Aorta (tissue), 5 donors: ENCODE results near the gene COG5. TPM values are rescaled to one million over a fixed set of nuclear protein-coding genes. Genes with fewer than 3 reads are reported as not detected.

ENCODE experiments used
- ATAC-seq: fragments of 200-7000 bp; cut with Tn5 transposase; one replicate; pipeline ENCODE4 v1.9.1; 2022; ENCODE audit warnings: moderate library complexity; ENCODE audit not compliant: low FRiP score
- DNase-seq, 2 donors: peaks; one replicate each; pipeline ENCODE4 v3.0.0-alpha.2; 2020
- H3K27ac ChIP-seq, 2 donors: one replicate each; pipeline ENCODE4 v1.5.1; 2013; ENCODE audit warnings: low read length in 2 of 2, mild to moderate bottlenecking in 2 of 2, moderate library complexity in 2 of 2, control low read depth in 1 of 2, inconsistent platforms in 1 of 2, low read depth in 1 of 2
- H3K27me3 ChIP-seq, 2 donors: one replicate each; pipeline ENCODE4 v1.6.1; 2013; ENCODE audit warnings: control low read depth in 1 of 2, low read length in 1 of 2, mild to moderate bottlenecking in 1 of 2, moderate library complexity in 1 of 2; ENCODE audit not compliant: insufficient read depth in 2 of 2, control insufficient read depth in 1 of 2
- H3K36me3 ChIP-seq, 2 donors: one replicate each; pipeline ENCODE4 v1.6.1; 2013; ENCODE audit warnings: control low read depth in 1 of 2, low read length in 1 of 2, mild to moderate bottlenecking in 1 of 2; ENCODE audit not compliant: insufficient read depth in 2 of 2, control insufficient read depth in 1 of 2
- H3K4me1 ChIP-seq, 2 donors: one replicate each; pipeline ENCODE4 v1.6.1; 2013; ENCODE audit warnings: low read length in 2 of 2, control low read depth in 1 of 2, mild to moderate bottlenecking in 1 of 2, moderate library complexity in 1 of 2; ENCODE audit not compliant: insufficient read depth in 2 of 2, control insufficient read depth in 1 of 2
- H3K4me3 ChIP-seq, 2 donors: one replicate each; pipeline ENCODE4 v1.5.1; 2013; ENCODE audit warnings: low read length in 2 of 2, control low read depth in 1 of 2, mild to moderate bottlenecking in 1 of 2
- H3K9me3 ChIP-seq: one replicate; pipeline ENCODE4 v1.6.1; 2013; ENCODE audit warnings: mild to moderate bottlenecking, low read length; ENCODE audit not compliant: control insufficient read depth
- WGBS, 2 donors: extraction: QIAGEN DNeasy Blood & Tissue Kit; methylation state at CpG; one replicate each; pipeline ENCODE4 v1.1.7; 2013; 5-methylcytosine and 5-hydroxymethylcytosine counted together
- intact Hi-C, 2 donors: fragments of 100-400 bp; cut with DNase I; formaldehyde crosslinking; loops; one replicate each; pipeline versions ENCODE4 v1.14.2 to v1.15.0; 2022
- polyA plus RNA-seq, 2 donors: library from polyadenylated mRNA; stranded (reverse); fragments of 200-250 nt; gene quantifications; one replicate each; pipeline ENCODE4 v1.2.3, GENCODE V29; 2013
- total RNA-seq, 2 donors: library from RNA; stranded (reverse); fragmentation: NEBNext Ultra II Directional; extraction: Animal tissue kit (Norgen Biotek cat#: 25700); gene quantifications; one replicate each; pipeline ENCODE4 v1.2.1, GENCODE V29; 2021
- donor health status: healthy with polysubstance abuse.
- donor health status: Bipolar disorder and iron deficiency.
- donor health status: DM: no; HTN: no; CAD: no.
- donor health status: DM: no; HTN: no; CAD: no.
- donor health status: DM: yes; HTN: yes; CAD: no.

COG5 gene
- total and polyA plus RNA-seq, 4 donors: 8.6 to 58.2 (median 33.4) TPM

DNA sequence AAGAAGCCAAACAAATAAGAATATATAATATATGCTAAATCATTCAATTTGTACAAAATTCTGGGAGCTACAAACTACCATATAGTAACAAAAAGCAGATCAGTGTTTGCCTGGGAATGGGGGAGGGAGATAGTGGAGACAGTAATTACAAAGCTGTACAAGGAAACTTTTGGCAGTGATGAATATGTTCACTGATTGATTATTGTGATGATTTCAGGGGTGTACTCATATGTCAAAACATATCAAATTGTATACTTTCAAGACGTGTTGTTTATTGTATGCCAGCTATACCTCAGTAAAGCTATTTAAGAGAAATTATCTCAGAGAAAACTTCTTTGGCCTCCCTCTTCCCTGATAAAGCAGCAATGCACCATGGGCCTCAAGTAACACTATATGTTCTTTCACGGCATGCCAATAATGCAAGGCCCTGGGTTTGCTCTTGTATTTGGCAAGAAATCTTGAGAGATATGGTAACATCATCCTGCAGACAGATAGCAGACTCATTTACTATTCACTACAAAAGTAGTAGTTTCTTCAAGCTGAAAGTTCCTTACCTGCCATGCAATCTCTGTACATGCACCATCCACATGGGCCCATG is 261.4 kb downstream of the COG5 start:
- no peaks in the 10 kb centered on the region for H3K4me1 ChIP-seq
- H3K9me3 ChIP-seq: peaks cover 3% of the 10 kb centered on the region
- no peak for ATAC-seq
- DNase-seq: no peak
- intact Hi-C loops: no loop called here
- H3K36me3 ChIP-seq: peaks cover 0 to 3% of the 10 kb centered on the region in 2 donors
- H3K27me3 ChIP-seq: no peaks in the 10 kb centered on the region
- H3K27ac ChIP-seq: no peak overlapping the region
- 84 to 93% methylated on average over 2 of the region's 2 CpGs for WGBS, 2 donors
- H3K4me3 ChIP-seq: no peak overlapping the region

DNA sequence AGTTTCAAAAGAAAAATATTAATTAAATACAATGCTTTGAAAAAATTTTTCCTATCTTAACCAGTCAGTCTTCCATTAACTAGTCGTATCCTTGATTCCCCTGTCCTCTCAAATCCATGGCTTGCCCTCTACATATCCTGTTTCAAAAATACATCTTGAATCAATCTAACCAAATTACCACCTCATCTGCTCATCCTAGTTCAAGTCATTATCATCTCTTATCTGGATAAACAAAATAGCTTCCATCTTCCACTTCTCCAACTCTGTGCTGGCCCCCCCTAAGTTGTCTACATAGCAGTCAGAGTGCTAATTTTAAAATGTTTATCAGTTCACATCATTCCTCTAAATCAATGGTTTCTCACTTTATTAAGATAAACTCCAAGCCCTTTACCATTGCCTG is 269.5 kb downstream of the COG5 start:
- Histone ChIP-seq H3K4me3 (no peak overlapping the region), H3K27me3 (no peaks in the 10 kb centered on the region), H3K9me3 (no peaks in the 10 kb centered on the region), H3K27ac (no peak overlapping the region), H3K36me3 (peaks cover 0 to 2% of the 10 kb centered on the region in 2 donors), H3K4me1 (no peaks in the 10 kb centered on the region)
- no peak for DNase-seq
- intact Hi-C loops: no loop called here
- ATAC-seq: no peak
- 98 to 99% methylated on average over 1 of the region's 1 CpG for WGBS, 2 donors

DNA sequence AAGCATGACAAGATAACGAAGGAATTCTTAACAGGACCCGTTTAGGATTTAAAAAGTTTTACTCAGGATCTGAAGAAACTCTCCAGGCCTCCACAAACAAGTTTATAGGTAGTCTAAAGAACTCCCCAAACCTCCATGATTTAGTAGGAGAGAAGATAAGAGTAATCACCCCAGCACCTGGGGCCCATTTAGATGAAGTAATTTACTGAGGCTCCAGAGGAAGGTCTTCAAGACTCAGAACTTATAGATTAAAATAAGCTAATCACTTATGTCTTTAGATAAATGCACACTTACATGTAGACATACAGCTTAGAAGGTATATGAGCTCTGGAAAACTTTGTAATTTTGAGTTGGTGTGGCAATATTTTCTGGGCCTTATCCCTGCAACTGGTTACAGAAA is 271.1 kb downstream of the COG5 start:
- no peak for ATAC-seq
- WGBS, 2 donors: 90 to 93% methylated on average over 2 of the region's 2 CpGs
- Histone ChIP-seq H3K4me1 (no peaks in the 10 kb centered on the region), H3K27ac (no peak overlapping the region), H3K36me3 (peaks cover 0 to 2% of the 10 kb centered on the region in 2 donors), H3K27me3 (no peaks in the 10 kb centered on the region), H3K9me3 (no peaks in the 10 kb centered on the region), H3K4me3 (no peak overlapping the region)
- DNase-seq: no peak
- intact Hi-C loops: no loop called here

DNA sequence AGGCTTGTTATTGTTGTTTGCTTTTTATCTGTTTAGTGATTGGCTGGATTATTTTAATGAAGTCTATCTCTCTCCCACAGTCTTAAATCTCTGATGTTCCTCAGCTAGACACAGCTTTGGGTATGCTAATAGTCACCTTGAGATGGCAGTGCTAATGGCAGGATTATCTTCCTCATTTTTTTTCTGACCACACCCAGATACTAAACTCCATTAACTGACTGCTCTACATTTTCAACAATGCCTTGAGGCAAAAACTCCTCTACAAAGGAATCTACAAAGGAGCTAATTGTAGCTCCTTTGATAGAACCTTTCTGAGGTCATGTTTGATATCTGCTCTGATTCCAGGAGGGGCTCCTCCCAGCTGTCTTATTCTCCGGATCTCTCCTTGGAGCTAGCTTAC is 272.3 kb downstream of the COG5 start:
- DNase-seq: no peak
- ATAC-seq: no peak
- peaks cover 0 to 2% of the 10 kb centered on the region in 2 donors for H3K36me3 ChIP-seq
- H3K9me3 ChIP-seq: no peaks in the 10 kb centered on the region
- no peaks in the 10 kb centered on the region for H3K4me1 ChIP-seq
- H3K27ac ChIP-seq: no peak overlapping the region
- 89 to 95% methylated on average over 1 of the region's 1 CpG for WGBS, 2 donors
- no peaks in the 10 kb centered on the region for H3K27me3 ChIP-seq
- no peak overlapping the region for H3K4me3 ChIP-seq
- intact Hi-C loops: no loop called here

DNA sequence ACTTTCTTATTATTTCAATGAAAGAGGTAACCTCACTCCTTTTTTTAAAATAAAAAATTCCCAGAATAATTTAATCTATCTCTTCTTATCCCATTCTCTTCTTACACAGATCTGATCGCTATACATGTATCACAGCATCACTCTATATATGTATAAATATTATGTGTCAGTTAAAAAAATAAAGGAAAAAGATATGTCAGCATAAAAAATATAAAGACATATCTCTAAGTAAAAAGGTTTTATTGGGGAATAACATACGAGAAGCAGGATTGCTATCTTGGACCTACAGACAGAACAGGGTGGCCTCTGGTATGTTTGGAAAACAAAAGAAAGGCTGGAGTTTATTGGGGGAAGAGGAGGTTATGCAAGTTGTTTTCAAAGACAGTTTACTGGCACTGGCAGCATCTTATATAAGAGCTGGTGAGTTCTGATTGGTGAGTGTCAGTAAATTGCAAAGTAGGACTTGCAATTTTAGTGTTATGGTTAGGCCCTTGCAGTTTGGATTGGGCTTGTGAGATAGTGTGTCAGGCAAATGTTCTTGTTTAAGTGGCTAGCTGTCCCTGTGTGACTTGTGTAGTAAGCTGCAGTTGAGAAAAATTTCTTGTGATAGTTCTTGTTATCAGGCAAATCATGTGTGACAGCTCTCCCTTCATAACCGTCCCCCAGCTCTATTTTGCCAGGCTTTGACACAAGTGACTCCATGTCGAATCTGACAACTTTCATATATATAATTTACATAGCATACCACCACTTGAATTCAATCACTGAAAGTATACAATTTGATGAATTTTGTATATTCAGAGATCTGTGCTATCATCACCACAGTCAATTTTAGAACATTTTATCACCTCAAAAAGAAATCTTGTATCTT is 276.7 kb downstream of the COG5 start:
- 60 to 62% methylated on average over 4 of the region's 4 CpGs for WGBS, 2 donors
- intact Hi-C loops: no loop called here
- Histone ChIP-seq H3K9me3 (no peaks in the 10 kb centered on the region), H3K36me3 (no peaks in the 10 kb centered on the region), H3K27ac (no peak overlapping the region), H3K4me3 (no peak overlapping the region), H3K4me1 (no peaks in the 10 kb centered on the region), H3K27me3 (no peaks in the 10 kb centered on the region)
- no peak for ATAC-seq
- DNase-seq: no peak

DNA sequence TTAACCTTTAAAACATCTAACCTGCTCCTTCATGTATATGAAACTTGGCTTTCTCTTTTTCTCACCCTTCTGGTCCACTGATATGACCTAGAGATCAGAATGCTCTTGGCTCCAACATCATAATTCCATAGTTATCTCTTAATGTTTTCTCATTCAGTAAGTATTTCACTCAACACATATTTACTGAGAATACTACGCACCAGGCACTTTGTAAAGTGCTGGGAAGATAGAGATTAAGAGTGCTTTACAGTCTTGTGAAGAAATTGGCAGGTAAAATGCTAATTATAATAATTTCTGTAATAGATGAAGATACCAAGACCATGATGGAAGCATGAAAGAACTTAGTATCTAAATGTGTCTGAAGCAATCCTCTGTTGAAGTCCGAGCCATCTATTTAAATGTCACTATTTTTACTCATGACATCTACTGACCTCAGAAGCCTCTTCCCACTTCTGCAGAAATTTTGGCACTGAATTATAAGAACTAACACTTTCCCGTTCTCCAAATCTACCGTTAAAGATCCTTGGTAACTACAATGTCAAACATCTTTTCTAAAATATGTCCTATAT is 278.7 kb downstream of the COG5 start:
- 48 to 63% methylated on average over 4 of the region's 4 CpGs for WGBS, 2 donors
- no peak overlapping the region for H3K27ac ChIP-seq
- intact Hi-C loops: no loop called here
- ATAC-seq: no peak
- H3K36me3 ChIP-seq: no peaks in the 10 kb centered on the region
- H3K4me3 ChIP-seq: no peak overlapping the region
- no peaks in the 10 kb centered on the region for H3K9me3 ChIP-seq
- no peaks in the 10 kb centered on the region for H3K4me1 ChIP-seq
- DNase-seq: no peak
- no peaks in the 10 kb centered on the region for H3K27me3 ChIP-seq

DNA sequence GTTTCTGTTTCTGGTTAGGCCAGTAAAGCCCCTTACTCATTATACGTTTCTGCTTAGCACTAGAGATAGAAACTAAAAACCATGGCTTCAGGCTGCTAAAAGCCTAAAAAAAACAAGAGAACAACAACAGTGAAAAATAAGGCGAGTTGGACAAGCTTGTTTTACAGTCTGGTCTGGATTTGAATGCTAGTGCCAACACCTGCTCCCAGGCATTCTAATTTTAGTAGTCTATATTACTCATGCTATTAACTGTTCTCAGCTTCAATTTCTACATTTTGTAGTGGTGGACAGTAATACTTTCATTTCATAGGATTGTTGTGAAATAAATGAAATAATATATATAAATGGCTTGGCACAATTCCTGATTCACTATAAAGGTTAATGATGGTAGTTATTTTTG is 286.4 kb downstream of the COG5 start:
- no peaks in the 10 kb centered on the region for H3K36me3 ChIP-seq
- 8 to 13% methylated on average over 2 of the region's 2 CpGs for WGBS, 2 donors
- no peaks in the 10 kb centered on the region for H3K4me1 ChIP-seq
- no peaks in the 10 kb centered on the region for H3K9me3 ChIP-seq
- ATAC-seq (no peak), DNase-seq (no peak)
- intact Hi-C loops: no loop called here
- no peaks in the 10 kb centered on the region for H3K27me3 ChIP-seq
- H3K4me3 ChIP-seq: no peak overlapping the region
- H3K27ac ChIP-seq: no peak overlapping the region

DNA sequence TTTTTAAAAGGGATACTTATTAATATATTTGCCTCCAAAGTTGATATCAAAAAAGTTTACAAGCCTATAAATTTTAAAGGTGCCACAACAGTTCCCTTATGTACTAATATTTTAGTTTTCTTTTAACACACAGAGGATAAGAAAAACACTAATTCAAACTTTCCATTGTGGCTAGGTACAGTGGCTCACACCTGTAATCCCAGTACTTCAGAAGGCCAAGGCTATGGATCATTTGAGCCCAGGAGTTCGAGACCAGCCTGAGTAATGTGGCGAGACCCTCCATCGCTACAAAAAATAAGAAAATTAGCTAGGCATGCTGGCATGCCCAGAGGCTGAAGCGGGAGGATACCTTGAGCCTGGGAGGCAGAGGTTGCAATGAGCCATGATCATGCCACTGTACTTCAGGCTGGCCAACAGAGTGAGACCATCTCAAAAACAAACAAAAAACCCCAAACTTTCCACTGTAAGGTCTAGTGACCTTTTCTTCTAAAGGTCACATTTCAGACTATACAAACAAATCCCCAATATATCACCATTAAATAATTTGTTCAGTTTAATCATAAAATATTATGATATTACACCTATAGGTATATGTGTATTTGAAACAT is 287.4 kb downstream of the COG5 start:
- WGBS, 2 donors: 97 to 98% methylated on average over 4 of the region's 4 CpGs
- H3K4me1 ChIP-seq: no peaks in the 10 kb centered on the region
- DNase-seq (no peak), ATAC-seq (no peak)
- no peaks in the 10 kb centered on the region for H3K27me3 ChIP-seq
- no peaks in the 10 kb centered on the region for H3K9me3 ChIP-seq
- no peak overlapping the region for H3K4me3 ChIP-seq
- H3K27ac ChIP-seq: no peak overlapping the region
- no peaks in the 10 kb centered on the region for H3K36me3 ChIP-seq
- intact Hi-C loops: no loop called here
